Activated CD4-positive, alpha-beta T cell treated with anti-CD3 and anti-CD28 coated beads, Interleukin-2, amount 50 U/mL, for 4 hours (primary cell): Measurements from ENCODE around the gene IRAG1.
"Not testable (repeated sequence)": the region's sequence is repeated elsewhere in the genome, so short reads cannot be mapped to it uniquely, and the experiment has no call there.

Source experiments
- DNase-seq, 2 experiments: peaks; one replicate each; pipeline ENCODE4 v3.0.0-alpha.2; 2020

The IRAG1 gene

DNA sequence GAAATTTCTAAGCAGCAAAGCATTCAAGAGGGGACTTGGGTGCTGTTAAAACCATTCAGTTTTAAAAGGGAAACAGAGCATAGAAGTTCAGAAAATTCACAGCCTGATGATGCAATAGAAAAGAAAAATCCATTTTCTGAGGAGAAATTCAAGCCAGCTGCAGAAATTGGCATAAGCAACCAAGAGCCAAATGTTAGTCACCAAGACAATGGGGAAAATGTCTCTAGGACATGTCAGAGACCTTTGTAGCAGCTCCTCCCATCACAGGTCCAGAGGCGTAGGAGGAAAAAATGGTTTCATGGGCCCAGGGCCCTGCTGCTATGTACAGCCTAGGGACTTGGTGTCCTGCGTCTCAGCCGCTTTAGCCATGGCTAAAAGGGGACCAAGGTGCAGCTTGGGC lies 5.5 kb upstream of the IRAG1 start:
- DNase-seq: no peak

DNA sequence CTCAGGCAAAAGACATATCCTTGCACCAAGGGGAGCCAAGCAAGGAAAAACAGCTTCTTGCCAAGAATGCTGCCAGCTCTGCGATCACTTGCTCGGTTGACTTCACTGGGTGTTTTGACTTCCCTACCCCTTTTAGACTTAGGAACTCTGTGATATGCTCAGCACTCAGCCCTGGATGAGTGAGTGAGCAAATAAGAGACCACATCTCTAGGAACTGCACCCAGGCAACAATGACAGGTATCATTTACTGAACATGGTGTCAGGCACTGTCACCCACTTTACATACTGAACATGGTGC lies 3.7 kb upstream of the IRAG1 start:
- DNase-seq: no peak

DNA sequence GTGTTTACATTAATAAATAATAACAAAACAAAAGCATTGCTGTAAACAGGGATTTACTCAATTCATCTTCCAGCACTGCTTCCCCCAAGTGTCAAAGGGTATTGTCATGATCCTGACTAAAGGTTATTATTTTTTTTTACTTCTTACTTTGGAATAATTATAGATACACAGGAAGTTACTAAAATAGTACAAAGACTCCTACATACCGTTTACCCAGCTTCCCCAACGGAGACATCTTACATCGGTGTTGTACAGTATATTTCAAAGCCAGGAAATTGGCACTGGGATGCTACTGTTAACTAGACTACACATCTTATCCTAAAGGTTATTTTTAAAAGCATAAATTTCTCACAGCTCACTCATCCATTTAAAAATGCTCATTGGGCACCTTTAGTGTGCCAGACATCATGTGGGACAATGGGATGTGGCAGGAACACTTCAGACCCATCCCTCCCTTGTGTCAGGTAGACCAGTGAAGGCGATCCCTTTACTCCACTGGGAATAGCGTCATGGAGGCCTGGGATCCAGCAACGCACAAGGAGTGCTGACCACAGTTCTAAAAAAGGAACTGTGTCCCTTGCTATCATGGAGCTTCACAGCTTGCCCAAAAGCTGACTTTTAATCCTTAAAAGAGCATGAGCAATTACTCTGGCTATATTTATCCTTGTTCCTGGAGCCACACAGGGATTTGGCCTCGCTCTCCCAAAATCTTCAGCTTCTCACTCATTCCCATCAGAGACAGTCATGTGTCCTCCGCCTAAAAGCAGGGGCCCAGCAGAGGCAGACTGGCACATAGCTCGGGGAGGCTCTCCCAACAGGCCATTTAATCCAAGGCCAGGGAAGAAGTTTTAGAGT lies 3.1 kb upstream of the IRAG1 start:
- no peak for DNase-seq

DNA sequence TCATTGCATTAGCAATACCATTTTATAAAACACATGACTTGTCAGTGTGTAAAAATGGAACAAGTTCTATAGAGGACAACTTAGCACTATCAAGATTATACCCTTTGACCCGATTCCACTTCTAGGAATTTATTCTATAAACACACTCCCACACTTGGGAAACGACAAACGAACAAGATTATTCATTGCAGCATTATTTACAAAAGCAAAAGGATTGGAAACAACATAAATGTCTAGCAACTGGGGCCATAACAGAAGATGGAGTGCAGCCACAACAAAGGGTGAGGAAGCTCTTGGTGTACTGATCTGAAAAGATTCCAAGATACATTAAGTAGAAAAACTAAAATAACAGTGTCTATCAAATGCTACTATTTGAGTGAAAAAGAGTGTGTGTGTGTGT lies 2.3 kb upstream of the IRAG1 start:
- no peak for DNase-seq

DNA sequence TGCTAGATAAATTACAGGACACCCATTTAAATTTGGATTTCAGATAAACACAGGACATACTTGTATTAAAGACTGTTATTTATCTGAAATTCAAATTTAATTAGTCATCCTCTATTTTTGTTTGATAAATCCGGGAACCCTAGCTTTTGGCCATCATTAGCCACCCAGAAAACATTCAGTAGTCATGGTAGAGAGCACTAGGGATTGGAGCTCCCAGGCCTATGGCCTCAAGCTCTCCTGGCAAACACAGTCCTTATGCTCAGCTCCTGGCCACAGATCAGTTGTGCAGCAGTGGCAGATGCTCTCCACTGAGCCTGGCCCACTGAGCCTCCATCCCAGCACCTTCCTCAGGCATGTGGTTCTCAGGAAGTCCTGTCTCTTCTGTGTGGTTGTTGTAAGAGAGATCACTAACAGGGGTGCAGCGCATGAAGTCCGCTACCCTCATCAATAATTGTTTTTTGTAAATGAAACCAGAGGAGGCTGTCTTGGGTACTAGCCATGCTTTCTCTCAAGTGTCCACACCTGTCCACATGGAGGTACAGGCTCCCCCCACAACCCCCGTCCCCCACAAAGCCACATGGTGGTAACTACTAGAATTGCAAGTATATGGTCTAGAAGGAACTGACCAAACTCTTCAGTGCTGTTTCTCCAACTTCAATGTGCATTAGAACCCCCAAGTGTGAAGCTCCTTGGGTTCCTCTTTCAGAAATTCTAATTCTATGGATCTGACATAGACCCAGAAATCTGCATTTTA lies 1.1 kb upstream of the IRAG1 start:
- DNase-seq: no peak

DNA sequence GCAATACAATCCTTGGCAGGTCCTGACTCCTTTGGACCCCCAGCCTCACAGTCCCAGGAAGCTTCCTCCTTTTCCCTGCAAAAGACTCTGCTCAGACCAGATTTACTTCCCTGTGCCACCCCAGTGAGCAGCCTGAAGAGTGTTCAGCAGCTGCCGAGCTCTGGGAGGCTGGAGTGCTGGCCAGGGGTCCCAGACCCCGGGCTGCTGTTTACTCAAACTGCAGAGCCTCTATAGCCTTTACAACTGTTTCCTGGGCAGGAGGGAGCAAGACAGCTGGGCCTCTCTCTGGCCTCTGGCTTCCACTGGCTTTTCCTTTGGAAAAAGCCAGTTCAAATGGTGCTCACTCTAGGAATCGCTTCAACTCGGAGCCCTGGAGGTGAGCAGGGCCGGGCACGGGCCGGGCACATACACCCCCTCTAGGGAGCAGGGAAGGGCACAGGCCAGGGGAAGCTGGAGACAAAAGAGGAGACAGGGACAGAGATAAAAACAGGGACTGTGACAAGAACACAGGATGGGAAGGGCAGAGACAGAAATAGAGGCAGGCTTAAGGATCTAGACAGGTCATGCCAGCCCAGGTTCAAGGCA lies 932 bp downstream of the IRAG1 start:
- DNase-seq: no peak

DNA sequence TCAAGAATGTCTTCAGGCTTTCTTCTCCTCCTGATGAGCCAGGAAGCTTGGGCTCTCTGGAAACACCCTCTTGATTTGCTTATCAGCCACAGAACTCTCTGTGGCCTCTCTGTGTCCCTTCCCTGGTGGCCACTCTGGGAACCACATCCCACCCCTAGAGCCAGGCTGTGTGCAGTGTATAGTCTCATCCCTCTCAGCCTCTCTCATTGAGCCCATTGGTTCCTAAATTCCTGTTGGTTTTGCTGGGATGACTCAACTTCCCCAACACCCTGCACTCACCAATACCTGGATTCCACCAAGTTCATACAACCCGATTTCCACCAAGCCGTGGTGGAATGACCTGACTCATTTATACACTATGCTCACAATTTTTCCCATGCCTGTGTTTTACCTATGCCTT lies 5.2 kb downstream of the IRAG1 start:
- no peak for DNase-seq

DNA sequence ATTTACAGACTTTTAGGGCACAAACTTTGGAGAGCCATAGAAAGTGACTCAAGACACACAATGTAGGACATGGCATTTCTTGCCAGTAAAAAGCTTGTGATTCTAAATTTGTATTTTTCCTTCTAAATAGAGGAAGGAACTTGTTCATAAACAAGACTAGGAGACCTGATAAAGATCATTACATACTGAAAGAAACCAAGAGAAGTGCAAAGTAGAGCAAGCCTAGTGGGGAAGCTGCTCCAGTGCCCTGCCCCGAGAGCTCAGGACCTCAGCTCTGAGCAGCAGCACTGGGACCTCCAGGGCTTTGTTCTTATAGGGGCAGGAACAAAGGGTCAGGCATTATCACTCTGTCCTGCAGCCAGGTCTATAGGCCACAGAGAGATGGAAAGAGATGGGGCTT lies 7.2 kb downstream of the IRAG1 start:
- no peak for DNase-seq

DNA sequence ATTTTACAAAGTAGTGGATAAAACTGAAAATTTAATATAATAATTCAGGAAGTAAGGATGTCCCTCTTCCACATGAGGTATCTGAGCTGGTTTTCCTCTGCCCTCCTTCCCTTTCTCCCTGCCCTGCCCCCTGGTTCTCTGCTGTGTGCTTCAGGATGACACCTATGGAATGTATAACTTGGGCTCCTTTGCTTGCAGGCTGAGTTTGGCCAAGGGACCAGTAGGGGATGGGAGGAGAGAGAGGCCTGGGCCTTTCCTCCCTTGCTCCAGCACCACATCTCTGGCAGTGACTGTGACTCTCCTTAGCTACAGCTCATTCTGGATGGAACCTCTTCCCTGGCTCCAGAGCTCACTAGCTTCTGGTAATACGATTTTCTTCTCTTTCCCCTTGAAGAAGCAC lies 10.1 kb downstream of the IRAG1 start:
- no peak for DNase-seq

DNA sequence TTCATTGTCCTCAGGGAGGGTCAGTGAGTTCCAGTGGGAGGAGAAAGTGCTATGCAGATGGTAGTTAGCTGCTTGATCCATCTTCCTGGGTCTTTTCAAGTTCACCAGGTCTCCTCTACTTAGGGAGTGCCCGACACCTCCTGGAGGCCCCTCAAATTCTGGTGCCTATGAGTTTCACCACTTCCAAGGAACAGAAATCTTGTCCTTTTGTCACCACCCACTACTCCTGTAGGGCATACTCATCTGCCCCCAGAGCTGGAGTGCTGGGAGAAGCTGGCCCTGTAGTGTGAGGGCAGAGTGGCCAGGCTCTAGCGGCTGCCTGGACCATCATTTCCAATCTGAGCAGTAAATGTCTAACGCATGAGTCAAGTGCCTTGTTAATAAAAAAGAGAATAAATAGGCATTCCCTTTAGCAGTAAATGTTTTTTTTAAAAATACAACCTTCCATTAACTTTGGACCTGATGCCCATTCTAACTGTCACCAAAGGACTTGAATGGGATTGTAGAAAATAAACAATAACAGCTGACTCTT lies 12.5 kb downstream of the IRAG1 start:
- no peak for DNase-seq

DNA sequence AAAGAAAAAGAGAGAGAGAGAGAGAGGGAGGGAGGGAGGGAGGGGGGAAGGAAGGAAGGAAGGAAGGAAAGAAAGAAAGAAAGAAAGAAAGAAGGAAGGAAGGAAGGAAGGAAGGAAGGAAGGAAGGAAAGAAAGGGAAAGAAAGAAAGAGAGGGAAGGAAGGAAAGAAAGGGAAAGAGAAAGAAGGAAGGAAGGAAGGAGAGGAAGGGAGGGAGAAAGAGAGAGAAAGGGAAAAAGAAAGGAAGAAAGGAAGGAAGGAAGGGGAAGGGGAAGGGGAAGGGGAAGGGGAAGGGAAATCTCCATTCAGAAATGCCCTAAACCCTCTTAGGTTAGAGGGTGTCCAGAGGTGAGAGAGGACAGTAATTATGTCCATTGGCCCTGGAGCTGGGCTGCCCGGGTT lies 13.3 kb downstream of the IRAG1 start:
- not testable (repeated sequence) for DNase-seq

DNA sequence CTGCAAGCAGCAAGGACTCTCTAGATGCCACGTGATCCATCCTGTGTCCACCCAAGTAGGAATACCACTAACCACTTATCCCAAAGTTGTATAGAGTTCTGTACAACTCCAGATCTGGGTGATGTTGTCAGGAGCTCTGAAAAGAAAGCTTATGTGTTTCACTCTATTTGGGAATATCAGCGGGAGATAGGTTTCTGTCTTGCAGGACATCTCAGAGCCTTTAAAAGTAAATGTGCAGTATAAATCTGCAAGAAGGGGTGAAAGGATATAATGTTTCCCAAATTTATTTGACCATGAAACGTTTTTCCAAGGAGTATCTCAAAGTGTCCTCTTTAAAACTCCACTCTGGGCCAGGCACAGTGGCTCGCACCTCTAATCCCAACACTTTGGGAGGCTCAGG lies 13.9 kb downstream of the IRAG1 start:
- no peak for DNase-seq

DNA sequence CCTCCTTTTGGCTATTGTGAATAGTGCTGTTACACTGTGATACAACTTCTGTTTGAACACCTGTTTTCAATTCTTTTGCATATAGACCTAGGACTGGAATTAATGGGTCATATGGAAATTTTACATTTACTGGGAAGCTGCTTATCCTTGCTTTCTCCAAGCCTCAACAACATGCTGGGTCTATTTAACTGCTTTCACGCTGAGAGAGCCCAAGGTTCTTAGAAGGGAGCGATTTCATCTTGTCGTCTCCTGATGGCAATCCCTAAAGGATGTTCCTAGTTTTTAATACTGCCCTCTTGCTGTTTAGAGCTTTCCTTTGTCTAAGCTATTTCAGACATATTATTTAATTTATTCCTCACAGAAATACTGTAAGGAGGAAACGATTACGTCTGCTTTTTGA lies 15.5 kb downstream of the IRAG1 start:
- no peak for DNase-seq

DNA sequence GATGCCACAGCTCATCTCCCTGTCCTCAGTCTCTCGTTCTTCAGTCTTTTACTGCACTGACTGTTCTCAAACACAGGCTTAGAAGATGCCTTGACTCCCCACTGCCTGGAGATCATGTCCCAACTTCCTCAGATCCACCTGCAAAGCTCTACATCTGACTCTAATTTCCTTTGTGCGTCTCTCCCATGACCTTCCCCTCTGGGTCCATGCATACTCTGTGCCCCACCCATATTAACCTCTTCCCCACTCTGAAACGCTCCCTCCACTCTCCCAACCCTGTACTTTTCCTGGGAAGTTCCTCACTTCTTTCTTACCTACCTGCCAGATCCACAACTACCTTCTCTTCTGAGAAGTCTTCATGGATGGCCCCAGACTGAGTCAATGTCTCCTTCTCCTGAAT lies 16.6 kb downstream of the IRAG1 start:
- no peak for DNase-seq

DNA sequence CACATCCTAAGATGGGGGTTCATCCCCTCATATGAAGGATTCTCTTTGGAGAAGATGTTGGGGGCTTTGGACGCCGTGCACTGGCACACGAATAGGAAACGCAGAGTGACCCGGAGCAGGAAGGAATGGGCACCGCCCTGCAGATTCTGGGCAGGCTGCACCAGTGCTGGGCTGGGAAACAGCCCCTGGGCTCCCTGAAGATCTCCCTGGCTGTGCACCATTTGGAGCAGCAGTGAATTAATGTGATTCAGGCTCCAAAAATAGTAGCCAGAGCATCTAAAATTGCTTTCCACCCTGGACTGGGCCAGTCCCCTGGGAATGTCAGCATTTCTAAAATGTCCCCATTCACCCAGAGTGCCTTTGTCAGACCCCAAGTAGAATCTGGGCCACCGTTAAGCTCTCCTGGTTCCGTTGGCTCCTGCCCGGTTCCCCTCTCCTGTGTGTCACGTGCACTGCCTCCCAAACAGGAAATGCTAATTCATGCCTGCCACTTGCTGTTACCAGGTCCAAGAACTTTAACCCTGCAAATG lies 18.6 kb downstream of the IRAG1 start:
- no peak for DNase-seq

DNA sequence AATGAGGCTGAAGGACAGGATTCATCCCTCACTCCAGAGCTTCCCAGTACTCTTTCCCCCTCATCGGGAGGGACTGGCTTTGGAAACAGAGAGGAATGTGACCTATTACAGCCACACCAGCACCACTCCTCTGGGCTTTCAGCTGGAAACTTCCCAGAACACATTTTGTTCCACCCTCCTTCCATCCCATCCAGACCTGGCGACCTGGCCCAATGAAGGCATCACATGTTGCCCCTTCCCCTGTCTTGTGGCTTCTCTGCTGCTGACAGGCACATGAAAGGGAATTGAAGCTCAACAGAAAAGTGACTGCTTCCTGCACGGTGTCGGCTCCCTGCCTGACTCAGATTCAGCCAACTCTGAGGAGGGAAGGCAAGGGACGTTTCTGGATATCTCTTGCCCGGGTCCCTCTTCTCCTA lies 19.1 kb downstream of the IRAG1 start:
- DNase-seq: no peak

DNA sequence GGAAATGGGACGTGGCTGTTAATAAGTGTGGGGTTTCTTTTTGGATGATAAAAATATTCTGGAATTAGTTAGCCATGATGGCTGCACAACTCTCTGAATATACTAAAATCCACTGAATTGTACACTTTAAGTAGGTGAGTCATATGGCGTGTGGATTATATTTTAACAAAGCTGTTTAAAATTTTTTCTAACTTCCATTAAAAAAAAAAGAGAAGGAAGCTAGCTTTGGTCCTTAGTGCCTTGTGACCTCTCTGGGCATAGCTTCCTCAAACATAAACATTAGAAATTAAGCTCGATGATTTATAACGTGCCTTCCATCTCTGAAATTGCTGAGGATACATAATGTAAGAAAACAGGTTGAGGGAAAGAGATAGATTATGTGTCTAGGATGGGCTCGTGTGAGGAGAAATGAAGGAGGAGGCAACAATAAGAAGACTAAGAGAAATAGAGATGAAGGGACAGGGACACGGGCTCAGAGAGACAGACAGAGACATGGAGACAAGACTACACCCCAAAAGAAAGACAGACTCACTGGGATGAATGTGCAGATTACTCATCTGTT lies 20.0 kb downstream of the IRAG1 start:
- no peak for DNase-seq

DNA sequence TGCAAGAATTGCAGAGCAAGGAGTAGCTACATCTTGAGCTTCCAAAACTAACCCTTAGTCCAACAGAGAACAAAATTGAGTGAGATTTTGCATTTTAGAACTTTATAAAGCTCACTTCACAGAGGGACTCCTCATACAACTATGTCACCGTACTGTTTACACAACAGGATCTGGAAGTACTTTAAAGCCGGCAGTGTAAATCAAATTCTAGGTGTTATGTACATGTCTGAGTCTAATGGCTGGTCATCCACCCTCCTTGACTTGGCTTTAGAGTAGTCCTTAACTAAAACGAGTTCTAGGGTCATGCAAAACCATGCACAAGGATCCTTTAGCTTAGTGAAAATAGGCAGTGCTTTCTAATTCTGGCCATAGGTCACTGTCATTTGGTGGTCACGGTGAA lies 23.5 kb downstream of the IRAG1 start:
- DNase-seq: no peak

DNA sequence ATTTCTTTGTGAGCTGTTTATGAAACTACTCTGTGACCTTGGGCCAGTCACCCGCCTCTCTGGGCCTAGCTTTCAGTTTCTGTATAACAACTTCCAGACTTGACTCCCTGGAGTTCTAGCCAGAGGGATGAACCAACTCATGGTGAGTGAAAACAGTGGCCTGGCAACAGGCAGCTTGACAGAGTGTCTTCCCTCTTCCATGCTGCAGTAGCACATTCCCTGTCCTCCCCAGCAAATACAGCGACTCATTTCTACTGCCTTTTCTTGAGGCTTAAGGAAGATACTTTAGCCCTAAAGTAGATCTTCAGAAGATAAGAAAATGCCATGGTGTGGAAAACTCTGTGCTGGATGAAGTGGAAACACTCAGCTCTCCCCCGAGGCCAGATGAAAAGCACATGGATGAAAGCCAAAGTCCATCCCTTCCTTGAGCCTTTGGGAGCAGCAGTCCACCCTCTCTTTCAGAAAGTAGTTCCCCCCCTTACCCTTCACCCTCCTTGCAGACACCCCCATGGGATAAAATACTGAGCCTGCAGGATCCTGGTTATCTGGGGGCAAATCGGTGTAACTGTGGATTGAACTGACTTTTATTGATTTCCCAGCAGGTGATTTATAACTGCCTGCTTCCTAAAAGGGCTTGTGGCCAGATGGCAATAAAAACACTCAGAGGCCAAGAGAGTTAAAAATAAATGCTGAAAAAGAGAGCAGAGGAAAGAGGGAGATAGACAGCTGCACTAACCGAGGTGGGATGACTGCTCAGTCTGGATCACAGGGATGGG lies 24.1 kb downstream of the IRAG1 start:
- DNase-seq: no peak

DNA sequence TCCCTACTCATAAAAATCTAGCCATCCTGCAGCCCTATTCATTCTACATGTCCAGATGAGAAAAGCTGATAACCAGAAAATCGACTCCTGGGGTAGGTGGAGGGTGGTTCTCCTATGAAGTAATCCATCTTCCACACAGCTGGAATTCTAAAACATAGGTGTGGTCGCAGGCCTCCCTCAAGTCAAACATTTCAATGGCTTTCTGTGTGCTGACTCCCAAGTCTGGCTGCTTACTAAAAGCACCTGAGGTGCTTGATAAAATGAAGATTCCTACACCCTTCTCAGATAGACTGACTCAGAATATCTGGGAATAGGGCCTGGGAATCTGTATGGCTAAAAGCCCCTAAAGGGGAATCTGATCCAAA lies 26.1 kb downstream of the IRAG1 start:
- DNase-seq: no peak

DNA sequence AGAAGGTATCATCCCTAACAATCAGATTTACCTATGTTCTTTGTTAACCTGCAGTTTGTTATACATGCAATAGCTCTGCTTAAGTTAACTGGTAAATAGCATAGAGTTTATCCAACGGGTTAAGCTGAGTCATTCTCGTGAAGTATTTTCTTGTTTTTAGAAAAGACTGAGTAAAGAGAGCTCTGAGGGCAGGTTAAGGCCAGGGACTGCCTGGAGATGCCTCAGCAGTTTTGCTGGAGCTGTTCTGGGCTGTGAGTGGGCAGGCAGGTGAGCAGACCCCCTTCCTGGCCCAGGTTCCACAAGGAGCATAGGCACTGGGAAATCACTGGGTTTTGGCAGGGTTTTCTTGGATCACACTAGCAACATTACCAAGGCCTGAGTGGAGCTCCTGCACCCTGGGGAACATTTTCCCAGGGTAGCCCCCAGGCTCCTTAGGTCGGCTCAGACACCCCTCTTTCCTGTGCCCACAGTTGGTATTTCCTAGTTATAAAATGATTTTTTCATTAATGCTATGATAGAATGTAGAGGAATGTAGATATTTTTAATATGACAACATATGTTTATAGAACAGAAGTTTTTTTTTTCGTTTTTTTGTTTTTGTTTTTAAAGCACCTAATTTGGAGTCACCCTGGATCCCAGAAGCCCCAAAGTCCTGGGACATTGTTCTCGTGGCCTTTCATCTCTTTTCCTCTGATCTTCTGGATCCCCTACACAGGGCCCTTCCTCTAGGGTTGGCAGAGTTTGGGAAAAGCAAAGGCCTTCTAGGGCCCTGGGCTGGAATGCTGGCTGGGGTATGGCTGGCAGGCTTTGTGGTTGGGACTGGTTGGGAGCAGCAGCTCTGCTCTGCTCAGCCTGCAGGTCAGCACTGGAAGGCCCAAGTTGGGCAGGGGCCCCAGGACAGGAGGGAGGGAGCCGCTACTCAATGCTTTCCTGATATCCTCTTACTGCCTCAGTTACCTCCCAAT lies 26.7 kb downstream of the IRAG1 start:
- DNase-seq: no peak

DNA sequence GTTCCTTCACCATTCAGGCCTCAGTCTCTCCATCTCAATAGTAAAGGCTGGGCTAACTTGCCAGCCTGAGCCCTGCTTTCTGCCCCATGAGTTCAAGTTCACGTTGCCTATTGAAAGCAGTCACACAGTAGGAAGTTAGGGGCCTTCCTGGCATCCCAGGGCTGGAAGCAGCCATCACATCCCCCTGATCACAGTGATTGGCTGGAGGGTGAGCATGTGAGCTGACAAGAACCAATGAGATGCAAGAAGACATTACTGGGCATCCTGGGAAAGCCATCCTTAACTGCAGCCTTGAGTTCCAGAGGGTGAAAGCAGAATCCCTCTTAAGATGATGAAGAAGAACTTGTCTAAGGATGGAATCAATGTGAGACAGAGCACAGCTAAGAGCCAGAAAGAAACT lies 29.1 kb downstream of the IRAG1 start:
- DNase-seq: no peak
